Measurements from ENCODE around the gene POU6F2. TPM values are rescaled to one million over a fixed set of nuclear protein-coding genes. Genes with fewer than 3 reads are reported as not detected.

POU6F2 gene
- polyA plus RNA-seq, 1 experiment, result not detected

- no peaks in the 10 kb centered on the region for H3K27me3 ChIP-seq (ENCODE audit: control insufficient read depth, insufficient read depth, low read length)
- no peak overlapping the region for H3K4me3 ChIP-seq (ENCODE audit: low read depth, low read length)
- no peaks in the 10 kb centered on the region for H3K36me3 ChIP-seq (ENCODE audit: control insufficient read depth, insufficient read depth, low read length)
- CTCF ChIA-PET, result no interaction called here
- DNase-seq (ENCODE audit: low read depth), result no peak
- POLR2A ChIA-PET, result no interaction called here
- no peak for TF ChIP-seq CTCF (IDR thresholded peaks at IDR 0.05; ENCODE audit: insufficient read depth, low read depth, low read length)
Measured at GRCh38 chr7:39127058-39127457, 149.3 kb downstream of the POU6F2 start.

- CTCF ChIA-PET, result no interaction called here
- POLR2A ChIA-PET, result no interaction called here
- no peak for DNase-seq (ENCODE audit: low read depth)
- Histone ChIP-seq H3K36me3 (ENCODE audit: control insufficient read depth, insufficient read depth, low read length) (no peaks in the 10 kb centered on the region), H3K27me3 (ENCODE audit: control insufficient read depth, insufficient read depth, low read length) (no peaks in the 10 kb centered on the region), H3K4me3 (ENCODE audit: low read depth, low read length) (no peak overlapping the region)
- no peak for TF ChIP-seq CTCF (IDR thresholded peaks at IDR 0.05; ENCODE audit: insufficient read depth, low read depth, low read length)
Measured at GRCh38 chr7:39128287-39128843, 150.7 kb downstream of the POU6F2 start.

GRCh38 chr7:39130274-39130673, 152.6 kb downstream of the POU6F2 start:
- ChIA-PET CTCF (no interaction called here), POLR2A (no interaction called here)
- no peaks in the 10 kb centered on the region for H3K27me3 ChIP-seq (ENCODE audit: control insufficient read depth, insufficient read depth, low read length)
- no peak overlapping the region for H3K4me3 ChIP-seq (ENCODE audit: low read depth, low read length)
- no peaks in the 10 kb centered on the region for H3K36me3 ChIP-seq (ENCODE audit: control insufficient read depth, insufficient read depth, low read length)
- no peak for TF ChIP-seq CTCF (IDR thresholded peaks at IDR 0.05; ENCODE audit: insufficient read depth, low read depth, low read length)
- no peak for DNase-seq (ENCODE audit: low read depth)

GRCh38 chr7:39130857-39131526, 153.3 kb downstream of the POU6F2 start:
- CTCF ChIA-PET, result interaction anchor here (0.9 to 1.0 kb wide), 2 partner anchors 67 to 378 kb away, joined by 3 read pairs; no protein-coding TSS in a partner anchor
- H3K4me3 ChIP-seq (ENCODE audit: low read depth, low read length), result no peak overlapping the region
- TF ChIP-seq CTCF (IDR thresholded peaks at IDR 0.05; ENCODE audit: insufficient read depth, low read depth, low read length), result no peak
- H3K36me3 ChIP-seq (ENCODE audit: control insufficient read depth, insufficient read depth, low read length), result no peaks in the 10 kb centered on the region
- no peak for DNase-seq (ENCODE audit: low read depth)
- no peaks in the 10 kb centered on the region for H3K27me3 ChIP-seq (ENCODE audit: control insufficient read depth, insufficient read depth, low read length)
- POLR2A ChIA-PET, result no interaction called here

- Histone ChIP-seq H3K4me3 (ENCODE audit: low read depth, low read length) (no peak overlapping the region), H3K27me3 (ENCODE audit: control insufficient read depth, insufficient read depth, low read length) (no peaks in the 10 kb centered on the region), H3K36me3 (ENCODE audit: control insufficient read depth, insufficient read depth, low read length) (no peaks in the 10 kb centered on the region)
- DNase-seq (ENCODE audit: low read depth), result no peak
- CTCF ChIA-PET, result no interaction called here
- POLR2A ChIA-PET, result no interaction called here
- no peak for TF ChIP-seq CTCF (IDR thresholded peaks at IDR 0.05; ENCODE audit: insufficient read depth, low read depth, low read length)
Measured at GRCh38 chr7:39132306-39132705, 154.6 kb downstream of the POU6F2 start.

Measured in BJ (cell line).